WTC11 (cell line): ENCODE results near the gene TMEM63B.

ENCODE experiments used
- ESRRA ChIP-seq: sonication (generic); formaldehyde crosslinking; IDR thresholded peaks from 2 replicates; pipeline ENCODE4 v1.8.1; 2022; ENCODE audit warnings: mild to moderate bottlenecking, missing genetic modification reagents, borderline replicate concordance
- NFE2L1 ChIP-seq: sonication (generic); formaldehyde crosslinking; IDR thresholded peaks from 2 replicates; pipeline ENCODE4 v1.8.1; 2023; ENCODE audit warnings: missing genetic modification reagents
- STAT6 ChIP-seq: sonication (generic); formaldehyde crosslinking; conservative IDR thresholded peaks from 2 replicates; pipeline ENCODE4 v1.8.1; 2023; ENCODE audit warnings: mild to moderate bottlenecking, low read depth, missing genetic modification reagents, moderate library complexity
- TF ChIP-seq, protein P1 (sequence below): sonication (generic); formaldehyde crosslinking; IDR thresholded peaks from 2 replicates; pipeline ENCODE4 v1.8.0; 2023; ENCODE audit warnings: missing genetic modification reagents
- TF ChIP-seq, protein P2 (sequence below): fragments of 200-600 bp; IDR thresholded peaks from 2 replicates; pipeline ENCODE4 v1.8.0; 2022; ENCODE audit warnings: antibody characterized with exemption
- TF ChIP-seq, protein P3 (sequence below): sonication (generic); formaldehyde crosslinking; IDR thresholded peaks from 2 replicates; pipeline ENCODE4 v1.8.0; 2022; ENCODE audit warnings: mild to moderate bottlenecking, missing genetic modification reagents

GRCh38 chr6:44151348-44152108 lies 24.2 kb downstream of the TMEM63B start:
- TF ChIP-seq ESRRA (CRISPR knock-in tag), result no peak
- TF ChIP-seq, protein P1, sequence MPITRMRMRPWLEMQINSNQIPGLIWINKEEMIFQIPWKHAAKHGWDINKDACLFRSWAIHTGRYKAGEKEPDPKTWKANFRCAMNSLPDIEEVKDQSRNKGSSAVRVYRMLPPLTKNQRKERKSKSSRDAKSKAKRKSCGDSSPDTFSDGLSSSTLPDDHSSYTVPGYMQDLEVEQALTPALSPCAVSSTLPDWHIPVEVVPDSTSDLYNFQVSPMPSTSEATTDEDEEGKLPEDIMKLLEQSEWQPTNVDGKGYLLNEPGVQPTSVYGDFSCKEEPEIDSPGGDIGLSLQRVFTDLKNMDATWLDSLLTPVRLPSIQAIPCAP (CRISPR knock-in tag), result no peak
- no peak for TF ChIP-seq STAT6
- TF ChIP-seq, protein P2, sequence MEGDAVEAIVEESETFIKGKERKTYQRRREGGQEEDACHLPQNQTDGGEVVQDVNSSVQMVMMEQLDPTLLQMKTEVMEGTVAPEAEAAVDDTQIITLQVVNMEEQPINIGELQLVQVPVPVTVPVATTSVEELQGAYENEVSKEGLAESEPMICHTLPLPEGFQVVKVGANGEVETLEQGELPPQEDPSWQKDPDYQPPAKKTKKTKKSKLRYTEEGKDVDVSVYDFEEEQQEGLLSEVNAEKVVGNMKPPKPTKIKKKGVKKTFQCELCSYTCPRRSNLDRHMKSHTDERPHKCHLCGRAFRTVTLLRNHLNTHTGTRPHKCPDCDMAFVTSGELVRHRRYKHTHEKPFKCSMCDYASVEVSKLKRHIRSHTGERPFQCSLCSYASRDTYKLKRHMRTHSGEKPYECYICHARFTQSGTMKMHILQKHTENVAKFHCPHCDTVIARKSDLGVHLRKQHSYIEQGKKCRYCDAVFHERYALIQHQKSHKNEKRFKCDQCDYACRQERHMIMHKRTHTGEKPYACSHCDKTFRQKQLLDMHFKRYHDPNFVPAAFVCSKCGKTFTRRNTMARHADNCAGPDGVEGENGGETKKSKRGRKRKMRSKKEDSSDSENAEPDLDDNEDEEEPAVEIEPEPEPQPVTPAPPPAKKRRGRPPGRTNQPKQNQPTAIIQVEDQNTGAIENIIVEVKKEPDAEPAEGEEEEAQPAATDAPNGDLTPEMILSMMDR, result peak; percentile 100
- TF ChIP-seq NFE2L1, result no peak
- TF ChIP-seq, protein P3, sequence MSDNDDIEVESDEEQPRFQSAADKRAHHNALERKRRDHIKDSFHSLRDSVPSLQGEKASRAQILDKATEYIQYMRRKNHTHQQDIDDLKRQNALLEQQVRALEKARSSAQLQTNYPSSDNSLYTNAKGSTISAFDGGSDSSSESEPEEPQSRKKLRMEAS (CRISPR knock-in tag), result no peak
